DOHH2 (cell line): ENCODE results near the gene GRID2.

Experiments
- CTCF ChIP-seq: fragments of 200-600 bp; sonication (generic); IDR thresholded peaks from one replicate; pipeline ENCODE4 v1.5.1; 2014; ENCODE audit warnings: antibody characterized with exemption, mild to moderate bottlenecking, low read depth, low read length; ENCODE audit not compliant: poor library complexity, severe bottlenecking
- EZH2phosphoT487 ChIP-seq: fragments of 200-600 bp; sonication (generic); IDR thresholded peaks from 2 replicates; pipeline ENCODE4 v1.6.1; 2017; ENCODE audit warnings: borderline replicate concordance, mild to moderate bottlenecking, antibody characterized with exemption, low read length, moderate library complexity, mixed read lengths

- no peak for TF ChIP-seq CTCF
- TF ChIP-seq EZH2phosphoT487, result no peak
Measured at GRCh38 chr4:92830771-92831170, 527.0 kb downstream of the GRID2 start.
